ENCODE measurements around the gene OXNAD1.
A peak's percentile ranks its signal among the peaks of the same experiment; 100 is the strongest.

Gene OXNAD1

DNA sequence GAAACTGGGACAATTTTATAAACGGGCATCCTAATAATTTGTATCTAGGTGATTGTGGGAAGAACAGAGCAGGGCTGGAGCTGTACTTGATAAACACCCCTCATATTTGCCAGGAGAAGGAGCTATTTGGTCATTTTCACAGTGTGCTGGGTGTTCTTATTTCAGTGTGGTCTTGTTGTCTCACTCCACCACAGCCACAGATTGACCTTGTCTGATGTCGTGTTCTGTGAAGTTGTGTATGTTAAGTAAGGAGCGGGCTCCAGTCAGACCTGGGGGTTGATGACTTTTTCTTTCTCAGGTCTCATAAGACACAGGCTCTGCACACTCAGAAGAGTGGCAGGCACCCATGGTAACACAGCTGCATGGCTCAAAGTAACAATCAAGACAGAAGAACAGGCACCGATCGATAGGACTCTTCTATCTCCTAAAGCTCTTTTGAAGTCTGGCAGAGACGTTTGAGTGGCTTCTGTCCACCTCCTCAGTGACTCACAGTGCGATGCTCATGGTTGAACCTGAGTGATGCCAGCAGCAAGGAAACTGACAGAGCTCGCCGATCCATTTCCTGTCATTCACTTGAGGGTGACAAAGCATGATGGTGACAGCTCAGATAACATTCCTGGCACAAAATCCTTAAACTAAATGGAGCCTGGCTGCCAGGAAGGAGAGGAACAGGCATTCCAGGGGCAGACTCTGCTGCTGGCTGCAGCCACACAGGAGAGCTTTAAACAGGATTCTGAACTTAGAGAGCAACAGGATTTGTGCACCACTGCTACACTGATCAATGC lies 21.1 kb upstream of the OXNAD1 start:
- intact Hi-C loops (cut with DNase I) = no loop called here
- peak in 33 of 42 donors; percentile 10 to 84 (median 57) for DNase-seq

DNA sequence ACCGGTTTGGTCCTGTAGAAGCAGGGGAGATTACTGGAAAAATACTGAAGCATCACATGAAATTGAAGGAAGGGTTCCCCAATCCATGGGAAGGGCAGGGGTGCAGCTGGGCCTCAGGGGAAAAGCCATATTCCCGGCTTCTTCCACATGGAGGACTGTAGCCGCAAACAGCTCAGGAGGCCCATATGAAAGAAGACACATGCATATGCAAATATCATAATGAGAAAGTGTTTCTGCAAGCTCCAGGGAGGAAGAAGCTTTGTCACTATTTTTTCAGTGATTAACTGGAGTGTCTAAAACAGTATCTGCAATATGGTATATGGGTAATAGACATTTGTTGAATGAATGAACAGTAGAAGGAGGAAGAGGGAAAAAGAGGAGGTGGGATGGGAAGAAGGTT lies 19.4 kb upstream of the OXNAD1 start:
- intact Hi-C loops (cut with DNase I) = loop anchor here (5.0 kb wide), 2 partner anchors 198 to 423 kb away; no protein-coding TSS in a partner anchor
- no peak for DNase-seq

DNA sequence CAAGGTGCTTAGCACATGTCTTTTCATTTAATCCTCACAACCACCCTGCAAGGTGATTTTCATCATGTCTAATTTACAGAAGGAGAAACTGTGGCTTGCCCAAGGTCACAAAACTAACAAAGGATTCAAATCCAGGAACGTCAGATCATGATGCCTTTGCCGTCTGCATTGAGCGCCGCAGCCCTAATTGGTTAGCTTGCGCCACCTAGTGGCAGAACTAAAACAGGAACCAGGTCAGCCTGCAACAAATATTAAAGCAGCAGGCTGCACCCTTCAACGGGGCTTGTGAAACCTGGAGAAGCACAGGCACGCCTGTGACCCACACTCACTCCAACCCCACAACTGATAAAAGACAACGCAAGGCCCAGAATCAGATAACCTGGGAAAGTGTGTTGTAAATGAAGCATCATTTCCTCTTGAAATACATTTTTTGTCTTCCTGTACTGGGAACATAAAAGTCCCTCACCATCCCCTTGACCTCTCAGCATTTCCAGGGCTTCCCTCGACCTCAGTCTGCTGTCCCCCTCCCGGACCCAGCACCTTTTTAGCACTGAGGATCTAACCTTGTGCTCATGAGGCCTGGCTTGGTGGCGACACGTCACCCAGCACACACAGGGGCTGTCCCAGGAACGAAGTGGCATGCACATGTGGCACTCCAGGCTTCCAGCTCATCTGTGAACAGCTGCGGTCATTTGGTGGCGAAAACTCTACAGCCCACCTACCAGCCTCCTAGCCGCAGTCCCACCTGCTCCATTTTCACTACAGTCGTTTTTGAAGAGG lies 17.5 kb upstream of the OXNAD1 start:
- intact Hi-C loops (cut with DNase I) = loop anchor here (5.0 kb wide), 2 partner anchors 200 to 425 kb away; no protein-coding TSS in a partner anchor
- DNase-seq = peak; percentile 65 to 94 (median 86)

DNA sequence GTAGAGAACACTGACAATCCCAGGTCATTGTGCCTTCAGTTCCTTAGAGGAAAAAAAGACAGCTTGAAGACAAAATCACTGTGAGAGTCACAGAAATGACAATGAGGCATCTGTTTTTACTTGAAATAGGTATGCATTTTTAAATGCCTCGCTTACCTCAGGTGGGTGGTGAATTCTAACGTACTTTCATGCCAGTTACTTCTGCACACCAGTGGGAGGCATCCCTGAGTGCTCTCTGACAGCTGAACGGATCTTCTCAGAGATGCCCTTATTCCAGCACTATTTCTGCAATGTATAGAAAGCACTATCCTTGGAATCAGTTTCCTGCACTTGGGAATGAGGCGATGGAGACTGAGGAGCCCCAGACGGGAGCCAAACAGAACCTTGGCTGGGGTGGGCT lies 16.5 kb upstream of the OXNAD1 start:
- intact Hi-C loops (cut with DNase I) = loop anchor here (5.0 kb wide), 2 partner anchors 201 to 426 kb away; no protein-coding TSS in a partner anchor
- DNase-seq = peak in 25 of 42 donors; percentile 17 to 87 (median 59)

DNA sequence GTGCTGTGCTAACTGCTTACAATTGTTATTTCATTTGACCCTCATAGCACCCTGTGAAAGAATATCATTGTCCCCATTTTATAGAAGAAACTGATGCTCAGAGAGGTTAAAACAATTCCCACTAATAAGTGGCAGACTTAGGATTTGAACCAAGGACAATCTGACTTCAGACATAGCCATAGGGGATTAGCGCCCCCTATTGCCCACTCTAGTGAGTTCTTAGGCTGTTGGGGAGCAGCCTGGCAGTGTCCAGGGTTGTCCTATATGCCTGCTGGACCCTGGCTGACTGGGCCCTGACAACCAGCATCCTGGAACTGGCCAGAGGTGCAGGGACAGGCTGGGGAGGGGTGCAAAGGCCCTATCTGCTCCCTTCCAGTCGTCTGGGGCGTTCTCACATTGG lies 15.7 kb upstream of the OXNAD1 start:
- intact Hi-C loops (cut with DNase I) = loop anchor here (5.0 kb wide), 2 partner anchors 202 to 427 kb away; no protein-coding TSS in a partner anchor
- no peak for DNase-seq

DNA sequence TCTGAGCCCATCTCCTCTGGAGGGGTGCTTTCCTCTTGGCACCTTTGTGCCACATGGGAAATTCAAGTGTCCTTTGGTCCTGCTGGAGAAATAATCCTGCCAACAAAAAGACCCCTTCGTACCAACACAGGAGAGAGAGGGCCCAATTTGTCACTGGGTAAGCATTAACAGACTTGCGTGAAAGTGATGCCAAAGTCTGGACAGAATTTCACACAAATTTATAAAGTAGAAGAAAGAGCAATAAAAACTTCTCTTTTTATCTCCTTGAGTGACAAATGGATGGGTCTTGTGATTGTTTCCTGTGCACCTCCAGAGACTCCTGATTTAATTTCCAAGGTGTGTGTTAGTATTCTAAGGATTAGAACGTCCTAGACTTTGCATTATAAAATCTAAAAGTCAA lies 15.1 kb upstream of the OXNAD1 start:
- DNase-seq = no peak
- intact Hi-C loops (cut with DNase I) = loop anchor here (5.0 kb wide), 2 partner anchors 203 to 428 kb away; no protein-coding TSS in a partner anchor

DNA sequence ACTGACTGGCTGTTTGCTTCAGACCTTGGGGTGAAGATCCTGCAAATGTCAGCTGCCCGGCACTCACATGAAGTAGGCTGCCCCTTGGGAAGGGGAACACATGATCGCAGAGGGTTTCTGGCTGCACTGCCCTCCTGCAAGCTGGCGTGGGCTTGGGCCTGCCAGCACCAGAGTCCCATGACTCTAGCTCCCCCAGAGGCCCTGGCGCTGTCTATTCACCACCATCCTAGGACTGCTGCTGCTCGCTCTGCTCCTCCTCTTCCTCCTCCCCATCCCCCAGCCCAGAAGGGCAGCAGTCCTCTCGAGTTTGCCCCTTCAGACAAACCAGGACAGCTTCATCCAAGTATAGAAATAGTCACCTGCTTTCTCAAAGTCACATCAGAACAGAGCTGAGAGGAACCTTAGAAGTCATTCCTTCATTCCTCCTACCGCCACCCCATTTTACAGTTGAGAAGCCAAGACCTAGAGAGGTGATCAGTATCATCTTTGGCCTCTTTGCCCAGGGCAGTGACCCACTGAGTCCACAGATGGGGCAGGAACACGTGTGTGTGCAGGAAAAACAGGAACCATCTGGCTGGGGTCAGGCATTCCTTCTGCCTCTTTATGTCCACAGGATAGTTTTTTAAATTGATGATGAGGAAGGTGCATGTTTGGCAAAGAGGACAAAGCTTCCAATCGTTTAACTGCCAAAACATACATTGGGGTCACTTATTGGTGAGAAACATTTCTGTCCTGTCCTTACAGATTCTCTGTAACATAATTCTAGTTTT lies 13.5 kb upstream of the OXNAD1 start:
- intact Hi-C loops (cut with DNase I) = no loop called here
- no peak for DNase-seq

DNA sequence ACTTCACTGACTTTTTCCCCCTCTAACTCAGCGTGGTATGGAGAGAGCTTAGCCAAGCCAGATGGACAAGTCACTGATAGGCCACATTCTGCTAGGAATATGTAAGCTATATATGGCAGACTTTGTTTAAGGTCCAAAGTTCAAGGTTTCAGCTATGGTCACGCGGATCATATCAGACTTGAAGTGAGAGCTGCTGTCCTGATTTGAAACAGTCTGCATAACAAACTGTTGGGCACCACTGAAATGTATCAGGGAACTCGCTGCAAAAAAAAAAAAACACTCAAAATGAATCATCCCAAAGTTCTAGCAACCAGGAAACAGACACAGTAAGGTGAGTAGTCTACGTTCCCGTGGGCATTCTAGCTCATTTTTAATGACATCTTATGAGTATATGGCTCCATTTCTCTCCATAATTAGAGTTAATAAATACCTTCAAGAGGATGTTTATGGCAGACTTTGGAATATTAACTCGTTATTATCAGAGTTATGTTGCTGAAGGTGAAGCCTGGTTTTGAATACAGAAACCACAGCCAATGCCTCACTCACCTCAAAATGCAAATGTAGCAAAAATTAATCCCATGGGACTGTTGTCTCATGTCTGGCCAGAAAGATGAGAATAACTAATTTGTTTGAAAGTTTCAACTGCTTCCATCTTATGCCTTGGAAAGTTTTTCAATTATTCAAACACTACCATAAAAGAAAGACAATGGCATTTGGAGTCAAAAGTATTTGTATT lies 12.6 kb upstream of the OXNAD1 start:
- intact Hi-C loops (cut with DNase I) = no loop called here
- DNase-seq = no peak

DNA sequence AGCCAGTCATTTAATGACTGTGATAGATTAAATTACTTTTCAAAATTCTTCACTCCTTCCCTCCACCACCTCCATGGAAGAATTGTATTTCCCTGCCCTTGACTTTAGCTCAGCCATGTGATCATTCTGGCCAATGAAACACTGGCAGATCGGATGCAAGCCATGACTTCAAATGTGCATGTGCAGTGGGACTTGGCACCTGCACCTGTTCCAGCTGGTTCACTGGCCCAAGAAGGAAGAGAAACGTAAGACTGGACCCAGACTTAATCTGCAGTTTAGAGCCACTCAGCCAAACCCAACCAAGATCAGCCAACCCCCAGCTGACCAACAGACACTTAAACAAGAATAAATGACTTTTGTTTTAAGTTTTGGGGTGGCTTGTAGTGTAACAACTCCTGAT lies 12.0 kb upstream of the OXNAD1 start:
- DNase-seq = no peak
- intact Hi-C loops (cut with DNase I) = no loop called here

DNA sequence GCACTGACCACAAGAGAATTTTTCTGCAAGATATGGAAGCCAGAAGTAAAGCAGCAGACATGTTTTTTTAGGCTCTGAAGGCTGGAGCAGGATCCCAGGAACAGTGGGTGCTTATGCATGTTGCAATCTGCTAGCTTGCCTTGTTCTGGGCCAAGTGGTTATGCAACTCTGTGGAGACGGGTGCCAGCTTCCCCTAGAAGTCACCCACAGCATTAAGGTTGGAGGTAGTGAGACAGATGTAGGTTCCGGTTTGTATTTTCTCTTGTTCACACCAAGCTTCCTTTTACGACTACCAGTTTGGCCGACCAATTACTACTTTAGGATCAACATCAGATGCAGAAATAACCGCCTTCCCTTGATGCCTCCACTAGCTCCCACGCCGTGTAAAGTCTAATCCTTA lies 11.4 kb upstream of the OXNAD1 start:
- DNase-seq = peak in 37 of 42 donors; percentile 40 to 87 (median 59)
- intact Hi-C loops (cut with DNase I) = no loop called here

DNA sequence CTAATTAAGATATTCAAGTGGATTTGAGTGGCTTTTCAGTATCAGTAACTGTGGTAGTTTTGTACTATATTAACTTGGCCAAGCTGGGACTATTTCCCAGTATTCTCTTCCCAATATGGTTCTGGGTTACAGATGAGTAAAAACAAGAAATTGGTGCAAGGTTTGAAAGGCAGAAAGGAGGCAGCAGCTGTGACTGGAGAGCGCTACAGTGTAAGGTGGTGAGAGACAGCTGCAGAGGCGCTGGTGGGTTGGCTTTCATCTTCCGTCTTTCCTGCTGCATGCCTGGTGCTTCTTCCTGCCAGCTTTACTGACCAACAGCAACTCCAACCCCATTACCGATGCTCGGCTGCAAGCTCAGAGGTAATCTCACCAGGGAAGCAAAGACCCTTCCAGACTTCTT lies 10.1 kb upstream of the OXNAD1 start:
- intact Hi-C loops (cut with DNase I) = no loop called here
- no peak for DNase-seq

DNA sequence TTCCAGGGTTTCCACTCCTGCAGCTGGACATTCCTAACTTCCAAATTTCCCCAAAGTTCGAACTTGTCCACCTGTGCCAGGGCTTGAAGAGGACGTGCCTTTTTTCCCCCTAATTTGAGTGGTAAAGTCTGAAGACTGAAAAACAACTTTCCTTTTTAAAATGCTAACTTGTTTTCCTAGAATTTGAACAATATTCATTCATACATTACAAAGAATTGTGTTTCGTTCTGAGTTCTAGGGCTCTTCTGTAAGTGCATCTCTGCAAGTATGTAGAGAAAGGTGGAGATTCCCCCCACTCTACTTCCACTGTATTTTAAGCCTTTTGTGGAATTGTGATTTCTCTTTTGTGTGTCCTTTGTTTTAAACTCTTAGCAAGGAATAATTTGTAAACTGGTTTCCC lies 9.7 kb upstream of the OXNAD1 start:
- DNase-seq = no peak
- intact Hi-C loops (cut with DNase I) = no loop called here

DNA sequence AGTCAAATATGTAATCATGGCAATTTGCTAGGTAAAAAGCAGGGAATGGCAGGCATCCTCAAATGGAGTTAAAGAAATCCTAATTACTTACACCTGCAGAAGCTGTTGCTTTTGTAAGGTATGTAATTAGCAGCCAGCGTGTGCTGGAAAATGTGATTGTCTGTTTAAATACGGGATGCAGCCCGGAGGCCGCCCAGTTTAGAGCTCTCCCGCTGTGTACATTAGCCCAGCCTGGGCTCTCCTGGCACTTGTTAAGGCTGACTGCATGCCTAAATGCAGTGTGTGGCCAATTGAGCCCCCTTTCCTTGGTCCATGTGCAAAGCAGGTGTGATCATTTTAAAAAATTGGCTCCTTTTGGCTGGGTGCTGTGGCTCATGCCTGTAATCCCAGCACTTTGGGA lies 9.3 kb upstream of the OXNAD1 start:
- DNase-seq = no peak
- intact Hi-C loops (cut with DNase I) = no loop called here

DNA sequence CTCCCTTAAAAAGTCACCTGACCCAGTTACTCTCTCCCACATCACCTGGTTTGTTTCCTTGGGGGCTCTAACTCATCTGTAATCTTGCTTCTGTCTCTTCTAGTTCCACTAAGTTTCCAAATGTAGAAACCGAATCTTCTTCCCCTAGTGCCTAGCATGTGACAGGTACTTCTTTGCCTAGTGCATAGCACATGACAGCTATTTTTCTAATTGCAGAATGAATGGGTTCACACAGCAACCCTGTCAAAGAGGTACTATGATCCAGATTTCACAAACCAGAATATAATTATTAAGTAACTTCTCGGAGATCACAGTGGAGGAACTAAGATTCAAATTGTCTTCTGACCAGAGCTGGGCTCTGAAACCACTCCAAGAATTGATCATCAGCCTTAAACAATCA lies 7.7 kb upstream of the OXNAD1 start:
- peak in 3 of 42 donors; percentile 29 to 44 (median 31) for DNase-seq
- intact Hi-C loops (cut with DNase I) = no loop called here

DNA sequence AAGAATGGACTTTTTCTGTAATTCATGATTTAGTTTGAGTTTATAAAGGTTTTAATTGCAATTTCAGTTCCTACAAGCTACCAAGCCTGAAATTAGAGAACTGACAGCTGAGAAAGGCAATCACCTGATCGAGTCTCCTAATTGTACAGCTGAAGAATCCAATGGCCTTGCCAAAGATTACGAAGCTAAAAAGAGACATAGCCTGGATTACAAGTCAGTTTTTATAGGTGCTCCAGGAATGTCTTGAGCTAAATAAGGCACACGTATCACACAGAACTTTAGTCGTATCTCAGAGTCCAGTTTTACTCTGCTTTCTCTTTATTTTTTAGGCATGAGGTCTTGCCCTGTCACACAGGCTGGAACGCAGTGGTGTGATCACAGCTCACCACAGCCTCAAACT lies 6.8 kb upstream of the OXNAD1 start:
- intact Hi-C loops (cut with DNase I) = no loop called here
- DNase-seq = no peak

DNA sequence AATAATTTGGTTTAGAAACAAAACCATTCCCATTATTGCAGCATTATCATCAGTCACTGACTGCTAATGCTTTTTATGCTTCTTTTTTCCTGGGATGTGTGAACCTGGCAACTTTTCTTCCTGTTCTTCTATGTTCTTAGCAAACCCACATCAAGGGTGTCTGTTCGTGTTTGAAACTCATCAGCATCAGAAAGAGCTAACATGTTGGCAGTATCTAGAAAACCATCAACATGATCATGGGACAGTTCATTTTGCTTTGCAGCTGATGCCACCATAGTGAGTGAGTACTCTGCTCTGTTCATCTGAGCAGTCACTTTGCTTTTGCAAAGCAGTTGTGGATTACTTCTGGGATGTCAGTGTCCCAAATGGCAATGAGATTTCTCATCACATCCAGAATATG lies 6.1 kb upstream of the OXNAD1 start:
- intact Hi-C loops (cut with DNase I) = no loop called here
- no peak for DNase-seq

DNA sequence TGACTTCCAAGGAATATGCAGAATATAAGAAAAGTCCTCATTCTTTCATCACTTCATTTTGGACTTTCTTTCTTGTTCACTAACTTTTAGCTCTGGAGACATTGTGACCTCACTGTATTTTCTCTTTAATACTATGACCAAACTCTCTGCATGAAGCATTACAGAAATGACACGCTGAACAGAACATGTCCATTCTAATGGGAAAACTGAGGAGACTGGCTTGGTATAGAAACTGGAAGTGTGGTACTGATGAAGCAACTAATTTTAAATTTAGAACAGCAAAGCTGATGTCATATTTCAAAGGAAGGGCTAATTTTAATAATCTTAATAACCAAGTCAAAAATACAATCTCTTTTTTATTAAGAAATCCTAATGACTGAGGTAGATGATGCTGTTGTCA lies 5.0 kb upstream of the OXNAD1 start:
- DNase-seq = no peak
- intact Hi-C loops (cut with DNase I) = no loop called here

DNA sequence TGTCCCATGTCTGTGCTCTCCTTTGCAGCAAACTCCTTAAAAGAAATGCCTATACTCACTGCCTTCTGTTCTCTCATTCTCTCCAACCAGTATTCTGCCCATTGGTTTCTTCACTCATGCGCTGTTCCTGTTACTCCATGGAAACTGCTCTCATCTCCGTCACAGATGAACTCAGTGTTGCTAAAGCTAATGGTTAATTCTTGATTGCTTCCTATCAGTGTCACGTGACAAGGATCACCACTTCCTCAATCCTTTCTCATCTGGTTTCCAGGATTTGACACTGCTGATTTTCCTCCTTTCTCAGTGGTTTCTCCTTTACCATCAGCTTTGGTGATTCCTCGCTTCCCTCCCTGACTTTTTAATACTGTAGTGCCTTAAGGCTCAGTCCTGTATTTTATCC lies 2.8 kb upstream of the OXNAD1 start:
- intact Hi-C loops (cut with DNase I) = no loop called here
- no peak for DNase-seq

DNA sequence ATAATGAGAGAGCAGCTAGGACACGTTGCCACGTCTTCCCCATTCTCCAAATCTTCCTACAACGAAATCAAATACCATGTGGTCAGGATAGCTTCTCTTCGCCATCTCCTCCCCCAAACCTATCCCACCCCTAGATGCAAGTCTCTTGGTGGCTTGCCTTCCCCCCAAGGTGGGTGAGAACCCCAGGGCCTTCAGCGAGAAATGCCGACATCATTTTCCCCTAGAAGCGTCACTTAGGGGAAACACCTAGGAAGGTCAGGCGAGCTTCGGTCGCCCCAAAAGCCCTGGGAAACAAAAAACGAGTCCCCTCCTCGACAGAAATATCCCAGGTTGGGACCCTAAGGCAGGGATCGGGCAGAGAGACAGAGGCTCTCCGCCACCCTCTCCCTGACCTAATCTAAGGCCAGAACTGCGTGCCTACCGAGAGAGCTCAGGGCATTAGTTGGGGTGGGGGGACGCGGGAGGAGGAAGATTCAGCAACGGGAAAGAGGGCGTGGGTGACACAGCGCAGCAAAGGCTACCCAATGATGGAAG lies 771 bp upstream of the OXNAD1 start:
- peak in 16 of 42 donors; percentile 73 to 95 (median 88) for DNase-seq
- intact Hi-C loops (cut with DNase I) = no loop called here

Measured in head of caudate nucleus (tissue), 42 donors.